ENCODE measurements around the gene STARD10. TPM values are rescaled to one million over a fixed set of nuclear protein-coding genes. Genes with fewer than 3 reads are reported as not detected.

The STARD10 gene
- total RNA-seq, 2 donors from 2014 or later: 8.0 to 11.9 TPM

- DNase-seq (ENCODE audit: low spot score in 2 of 2) (no peak), ATAC-seq (no peak)
- Mint-ChIP-seq H3K36me3 (no peaks in the 10 kb centered on the region), H3K9me3 (no peaks in the 10 kb centered on the region), H3K27ac (no peak overlapping the region)
These were observed 27.5 kb downstream of the STARD10 start for GRCh38 chr11:72766152-72766902.

DNA sequence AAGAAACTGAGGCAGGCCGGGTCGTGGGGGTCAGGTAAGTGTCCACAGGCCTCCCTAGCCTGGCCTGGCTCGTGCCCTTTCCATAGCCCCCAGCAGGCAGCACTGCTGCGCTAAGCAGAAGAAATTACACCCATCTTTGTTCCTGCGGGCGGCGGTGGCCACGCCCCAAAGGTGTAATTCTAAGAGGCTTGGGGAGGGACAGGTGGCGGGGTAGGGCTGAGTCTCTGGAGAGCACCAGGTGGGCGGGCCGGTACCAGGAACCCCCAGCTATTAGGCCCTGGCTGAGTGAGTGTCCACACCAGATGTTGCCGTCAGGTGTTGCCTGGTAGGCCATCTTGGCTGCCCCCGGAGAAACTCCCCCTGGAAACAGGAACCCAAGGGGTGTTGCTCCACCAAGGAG lies 29.3 kb downstream of the STARD10 start:
- Mint-ChIP-seq H3K27ac (no peak overlapping the region), H3K36me3 (no peaks in the 10 kb centered on the region), H3K9me3 (no peaks in the 10 kb centered on the region)
- ATAC-seq (no peak), DNase-seq (ENCODE audit: low spot score in 2 of 2) (no peak)

- no peak overlapping the region for H3K27ac Mint-ChIP-seq
- DNase-seq (ENCODE audit: low spot score in 2 of 2): no peak
- no peak for ATAC-seq
- no peaks in the 10 kb centered on the region for H3K36me3 Mint-ChIP-seq
- H3K9me3 Mint-ChIP-seq: no peaks in the 10 kb centered on the region
These were observed 30.0 kb downstream of the STARD10 start for GRCh38 chr11:72763823-72764222.

DNA sequence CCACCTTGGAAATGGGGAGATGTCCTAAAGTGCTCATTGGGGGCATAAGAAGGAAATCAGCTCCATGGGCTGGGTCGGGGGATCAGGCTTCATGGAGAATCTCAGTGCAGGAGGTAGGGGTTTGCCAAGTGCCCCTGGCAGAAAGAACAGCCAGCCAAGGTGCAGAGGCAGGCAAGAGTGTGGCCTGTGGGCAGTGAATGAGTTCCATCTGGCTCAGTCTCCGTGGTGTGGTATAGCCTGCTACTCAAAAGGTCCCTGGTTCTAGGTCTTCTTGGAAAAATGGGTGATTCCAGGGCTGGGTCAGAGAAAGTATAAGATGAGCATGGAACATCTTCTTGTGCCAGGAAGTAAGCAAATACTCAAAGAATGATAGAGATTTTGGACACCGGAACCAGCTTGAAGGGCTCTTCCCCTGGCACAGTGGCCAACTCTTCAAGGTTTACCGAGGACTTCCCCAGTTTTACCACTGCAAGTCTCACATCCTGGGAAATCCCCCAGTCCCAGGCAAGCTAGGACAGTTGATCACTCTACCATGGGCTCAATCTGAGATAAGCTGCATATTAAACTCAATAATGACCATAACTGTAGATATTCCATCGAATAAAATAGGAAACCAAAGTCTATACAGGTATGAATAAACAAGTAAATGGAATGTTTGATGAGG lies 31.1 kb downstream of the STARD10 start:
- Mint-ChIP-seq H3K27ac (no peak overlapping the region), H3K36me3 (no peaks in the 10 kb centered on the region), H3K9me3 (no peaks in the 10 kb centered on the region)
- ATAC-seq: peak; percentile 58 to 96
- DNase-seq (ENCODE audit: low spot score in 2 of 2): no peak

GRCh38 chr11:72760539-72761405 lies 33.1 kb downstream of the STARD10 start:
- Mint-ChIP-seq H3K27ac (no peak overlapping the region), H3K9me3 (no peaks in the 10 kb centered on the region), H3K36me3 (no peaks in the 10 kb centered on the region)
- DNase-seq (ENCODE audit: low spot score in 2 of 2) (no peak), ATAC-seq (no peak)

DNA sequence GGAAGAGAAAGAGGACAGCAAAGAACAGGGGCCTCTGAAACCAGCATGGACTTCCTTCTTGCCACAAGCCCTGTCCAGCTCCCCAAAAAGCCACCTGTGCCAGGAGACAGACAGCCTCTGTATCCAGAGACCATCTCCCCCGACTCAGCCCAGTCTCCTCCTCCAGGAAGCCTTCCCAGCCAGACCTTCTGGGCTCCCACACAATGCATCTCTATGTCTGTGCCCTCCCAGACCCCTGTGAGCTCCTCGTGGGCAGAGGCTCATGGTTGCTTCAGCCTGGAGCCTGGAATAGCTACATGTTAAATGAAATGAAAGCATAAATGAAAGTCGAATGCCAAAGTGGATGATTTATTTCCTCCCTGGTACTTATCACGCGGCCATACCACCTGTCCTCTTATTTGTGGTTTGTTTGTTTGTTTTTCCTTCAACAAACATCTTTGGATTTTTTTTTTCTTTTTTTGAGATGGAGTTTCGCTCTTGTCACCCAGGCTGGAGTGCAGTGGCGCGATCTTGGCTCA lies 34.3 kb downstream of the STARD10 start:
- Mint-ChIP-seq H3K36me3 (no peaks in the 10 kb centered on the region), H3K9me3 (no peaks in the 10 kb centered on the region), H3K27ac (no peak overlapping the region)
- DNase-seq (ENCODE audit: low spot score in 2 of 2) (no peak), ATAC-seq (no peak)

GRCh38 chr11:72758690-72759389 lies 35.0 kb downstream of the STARD10 start:
- ATAC-seq: no peak
- no peak for DNase-seq (ENCODE audit: low spot score in 2 of 2)
- Mint-ChIP-seq H3K27ac (peak overlapping the region in 1 of 2 donors; percentile 3), H3K36me3 (no peaks in the 10 kb centered on the region), H3K9me3 (no peaks in the 10 kb centered on the region)

DNA sequence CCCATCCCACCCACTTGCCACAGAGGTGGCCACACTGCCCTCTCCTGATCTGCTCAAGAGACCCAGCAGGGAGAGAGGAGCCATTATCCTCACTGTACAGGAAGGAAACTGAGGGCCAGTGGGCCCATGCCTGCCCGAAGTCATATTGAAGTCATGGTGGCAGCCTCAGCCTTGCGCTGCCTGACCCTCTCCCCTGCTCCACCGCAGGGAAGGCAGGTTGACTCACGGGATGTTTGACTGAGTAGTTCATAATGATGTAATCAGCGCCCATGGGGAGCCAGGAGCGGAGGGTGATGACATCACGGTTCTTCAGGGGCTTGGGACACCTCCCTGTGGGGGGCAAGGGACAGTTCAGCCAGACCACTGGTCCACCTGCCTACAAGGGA lies 35.5 kb downstream of the STARD10 start:
- Mint-ChIP-seq H3K36me3 (no peaks in the 10 kb centered on the region), H3K9me3 (no peaks in the 10 kb centered on the region), H3K27ac (no peak overlapping the region)
- no peak for DNase-seq (ENCODE audit: low spot score in 2 of 2)
- ATAC-seq: no peak

GRCh38 chr11:72755713-72756285 lies 38.0 kb downstream of the STARD10 start:
- Mint-ChIP-seq H3K36me3 (no peaks in the 10 kb centered on the region), H3K9me3 (no peaks in the 10 kb centered on the region), H3K27ac (peak overlapping the region; percentile 14 to 39)
- no peak for ATAC-seq
- no peak for DNase-seq (ENCODE audit: low spot score in 2 of 2)

DNA sequence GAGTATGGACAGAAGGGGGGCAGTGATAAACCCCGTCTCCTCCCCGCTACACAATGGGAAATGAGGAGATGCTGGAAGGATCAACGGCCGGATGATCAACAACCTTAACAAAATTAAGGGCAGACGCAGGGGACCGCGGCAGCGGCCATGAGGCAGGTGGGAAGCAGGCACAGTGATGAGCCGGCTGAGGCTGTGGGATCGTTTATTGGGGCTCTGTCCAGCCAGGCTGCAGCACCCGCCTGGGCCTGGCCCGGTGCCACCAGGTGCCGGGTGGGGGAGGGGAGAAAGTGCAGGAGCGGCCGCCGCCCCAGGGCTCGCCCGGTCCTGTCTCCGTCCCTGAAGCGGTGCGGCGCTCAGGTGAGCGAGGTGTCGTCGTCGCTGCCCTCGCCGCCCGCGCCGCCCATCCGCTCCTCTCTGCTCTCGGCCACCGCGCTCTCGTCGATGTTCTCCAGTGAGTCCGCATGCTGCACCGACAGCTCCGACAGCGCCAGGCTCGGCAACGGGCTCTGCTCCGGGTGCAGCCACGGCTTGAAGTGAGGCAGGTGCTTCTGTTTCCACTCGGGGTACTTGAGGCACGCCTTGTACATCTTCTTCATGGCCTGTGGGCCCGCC lies 39.2 kb downstream of the STARD10 start:
- Mint-ChIP-seq H3K9me3 (no peaks in the 10 kb centered on the region), H3K27ac (no peak overlapping the region), H3K36me3 (no peaks in the 10 kb centered on the region)
- no peak for DNase-seq (ENCODE audit: low spot score in 2 of 2)
- no peak for ATAC-seq

DNA sequence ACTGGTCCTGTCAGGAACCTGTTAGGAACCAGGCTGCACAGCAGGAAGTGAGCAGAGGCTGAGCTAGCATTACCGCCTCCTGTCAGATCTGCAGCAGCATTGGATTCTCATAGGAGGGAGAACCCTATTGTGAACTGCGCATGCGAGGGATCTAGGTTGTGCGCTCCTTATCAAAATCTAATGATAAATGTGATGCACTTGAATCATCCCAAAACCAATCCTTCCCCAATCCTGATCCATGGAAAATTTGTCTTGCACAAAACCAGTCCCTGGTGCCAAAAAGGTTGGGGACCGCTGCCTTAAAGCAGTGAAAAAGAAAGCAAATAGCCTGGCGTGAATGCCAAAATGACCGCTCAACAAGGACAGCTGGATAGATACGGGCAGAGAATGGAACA lies 39.7 kb downstream of the STARD10 start:
- ATAC-seq: no peak
- H3K9me3 Mint-ChIP-seq: no peaks in the 10 kb centered on the region

GRCh38 chr11:72753341-72754148 lies 40.3 kb downstream of the STARD10 start:
- DNase-seq (ENCODE audit: low spot score in 2 of 2) (no peak), ATAC-seq (no peak)
- no peaks in the 10 kb centered on the region for H3K36me3 Mint-ChIP-seq
- H3K9me3 Mint-ChIP-seq: no peaks in the 10 kb centered on the region
- no peak overlapping the region for H3K27ac Mint-ChIP-seq

More for the DNA sequence above, 39.7 kb downstream of the STARD10 start:
- DNase-seq (ENCODE audit: low spot score in 2 of 2): no peak
- Mint-ChIP-seq H3K36me3 (no peaks in the 10 kb centered on the region), H3K27ac (peak overlapping the region in 1 of 2 donors; percentile 48)

DNA sequence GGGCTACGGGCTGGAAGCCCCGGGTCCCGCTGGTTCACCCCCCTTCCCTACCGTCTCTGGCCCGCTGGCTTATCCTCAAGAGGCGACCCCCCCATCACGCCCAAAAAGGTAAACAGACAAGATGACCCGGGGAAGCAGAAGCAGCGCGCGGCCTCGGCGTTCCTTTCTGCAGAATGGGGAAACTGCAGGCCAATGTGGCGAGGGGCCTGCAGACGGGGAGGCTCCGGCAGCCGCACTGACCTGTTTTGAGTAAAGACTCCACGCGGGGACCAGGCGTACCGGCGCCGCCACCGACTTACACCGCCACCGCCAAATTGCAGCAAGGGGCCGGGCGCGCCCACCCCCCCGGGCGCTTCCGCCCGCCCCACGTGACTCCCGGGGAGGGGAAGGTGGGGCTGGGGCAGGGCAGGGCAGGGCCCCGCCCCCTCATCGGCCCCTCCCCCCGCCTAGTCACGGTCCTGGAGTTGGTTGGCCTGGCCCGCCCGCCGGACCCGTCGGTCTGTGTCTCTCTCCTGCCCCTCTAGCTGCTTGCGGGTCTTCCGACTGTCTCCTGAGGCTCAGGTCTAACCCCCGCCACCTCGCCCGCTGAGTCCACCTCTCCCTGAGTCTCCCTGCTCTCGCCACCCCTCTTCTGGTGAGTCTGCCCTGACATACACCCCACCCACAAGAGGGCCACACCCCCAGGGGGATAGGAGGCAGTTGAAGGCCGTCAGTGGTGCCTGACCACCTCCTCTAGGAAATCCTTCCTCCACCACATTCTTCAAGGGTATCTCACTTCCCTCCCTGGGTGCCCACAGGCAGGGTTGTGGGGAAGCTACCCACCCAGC lies 41.5 kb downstream of the STARD10 start, which contains the start of gene ARAP1:
ARAP1 (minus strand) TSS at position 321 of the 827 bp plus-strand sequence. CDS start 25,280 bp downstream, outside the sequence.
- Mint-ChIP-seq H3K36me3 (no peaks in the 10 kb centered on the region), H3K27ac (peak within 1 kb of the TSS; percentile 87 to 97), H3K9me3 (no peaks in the 10 kb centered on the region)
- DNase-seq (ENCODE audit: low spot score in 2 of 2) (peak; percentile 67 to 74), ATAC-seq (peak; percentile 87 to 91)
